HG02763 (cell line): ENCODE data around the gene FGF14.

Source experiments
- ATAC-seq: cut with Tn5 transposase; IDR thresholded peaks from one replicate; pipeline ENCODE4 v1.9.1; 2021; ENCODE audit warnings: mild to moderate bottlenecking, moderate library complexity; ENCODE audit not compliant: unreplicated experiment

The FGF14 gene

DNA sequence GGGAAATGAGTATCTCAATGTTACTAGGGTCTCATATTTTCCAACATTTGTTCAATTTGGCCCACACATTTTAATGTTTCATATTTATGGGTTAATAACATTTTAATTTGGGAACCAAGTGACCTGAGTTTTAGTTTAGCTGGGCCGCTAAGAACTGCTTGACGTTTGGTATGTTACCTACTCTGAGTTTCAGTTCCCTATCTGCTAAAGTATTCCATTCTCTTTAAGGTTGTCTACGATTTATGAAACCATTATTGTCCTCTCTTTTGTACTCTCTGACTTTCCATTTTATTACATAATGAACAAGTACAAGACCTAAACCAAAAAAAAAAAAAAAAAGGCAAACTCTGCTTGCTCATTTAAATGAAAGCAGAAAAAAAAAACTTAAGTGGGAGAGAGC is 89.9 kb downstream of the FGF14 start:
- ATAC-seq: no peak

DNA sequence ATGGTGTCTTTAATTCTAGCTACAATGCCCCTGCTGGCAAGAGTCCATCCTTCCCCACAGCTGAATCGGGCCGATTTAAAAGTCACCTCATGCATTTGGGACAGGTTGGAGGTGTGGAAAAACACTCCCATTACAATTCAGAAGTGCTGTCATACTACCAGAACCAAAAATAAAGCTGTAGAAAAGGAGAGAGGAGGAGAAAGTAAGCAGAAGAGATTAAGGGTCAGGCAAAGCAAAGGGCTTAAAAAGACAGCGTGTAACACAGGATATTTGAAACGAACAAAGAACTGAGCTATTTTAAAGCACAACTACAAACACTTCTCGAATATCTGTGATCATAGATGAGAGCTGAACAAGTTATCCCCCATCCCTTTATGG is 90.4 kb downstream of the FGF14 start:
- no peak for ATAC-seq

DNA sequence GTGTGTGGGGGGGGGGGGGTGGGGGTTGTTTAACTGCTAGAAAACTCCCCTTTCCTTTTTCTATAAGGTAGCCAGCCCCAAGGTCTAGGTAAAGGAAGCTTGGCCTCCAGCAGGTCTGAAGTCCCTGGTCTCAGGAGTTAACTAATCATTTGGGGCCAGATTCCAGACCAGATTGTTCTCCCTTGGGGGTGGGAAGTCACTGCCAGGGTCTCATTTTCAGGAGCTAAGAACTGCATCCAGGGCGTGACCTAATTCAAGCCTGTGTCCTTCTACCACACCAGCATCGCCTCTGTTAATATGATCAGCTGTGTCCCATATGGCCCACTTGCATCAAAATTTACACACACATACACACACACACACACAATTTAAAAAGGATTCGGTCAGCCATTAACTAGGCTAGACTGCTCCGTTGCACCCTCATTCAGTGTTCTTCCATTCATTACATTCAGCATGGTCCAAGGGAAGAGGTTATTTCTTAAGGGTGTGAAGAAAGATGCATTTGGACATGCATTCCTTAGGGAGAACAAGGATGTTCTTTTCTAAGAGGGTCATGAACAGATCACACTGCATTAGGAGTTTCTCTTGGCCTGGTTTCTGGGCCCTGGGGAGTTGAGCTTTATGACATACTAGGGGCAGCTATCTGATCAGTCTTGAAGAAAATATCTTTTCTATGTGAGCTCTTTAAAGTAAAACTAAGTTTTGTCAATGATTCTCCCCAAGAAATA is 91.0 kb downstream of the FGF14 start:
- no peak for ATAC-seq

DNA sequence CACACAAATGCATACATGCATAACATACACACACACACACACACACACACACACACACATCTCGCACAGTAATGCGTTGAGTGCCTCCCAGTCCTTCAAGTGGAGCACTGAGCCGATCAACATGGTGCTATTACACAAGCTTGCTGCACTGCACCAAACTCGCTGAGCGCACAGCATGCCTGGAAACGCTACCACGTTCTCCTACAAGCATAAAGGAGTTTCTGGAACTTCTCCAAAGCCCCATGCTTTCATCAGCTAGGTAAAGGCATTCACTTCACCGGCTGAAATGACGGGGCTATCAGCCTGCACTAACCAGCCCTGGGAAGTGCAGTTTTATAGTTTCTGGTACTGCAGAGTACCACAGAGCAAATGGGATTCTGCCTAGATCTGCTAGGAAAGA is 92.7 kb downstream of the FGF14 start:
- ATAC-seq: no peak

DNA sequence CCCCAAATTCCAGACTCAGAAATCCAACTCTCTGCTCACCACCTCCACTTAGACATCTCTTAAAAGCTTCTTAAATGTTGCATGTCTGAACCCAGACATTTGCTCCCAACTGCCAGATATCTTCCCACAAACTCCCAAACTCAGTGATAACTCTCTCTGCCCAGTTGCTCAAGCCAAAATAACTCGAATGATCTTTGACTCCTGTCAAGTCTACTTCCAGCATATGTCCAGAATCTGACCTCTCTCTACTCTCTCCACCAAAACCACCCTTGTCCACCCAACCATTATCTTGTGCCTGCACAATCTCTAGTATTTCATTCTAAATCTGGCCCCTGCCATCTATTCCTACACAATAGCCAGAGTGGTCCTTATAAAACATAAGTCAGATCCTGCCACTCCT is 99.3 kb downstream of the FGF14 start:
- ATAC-seq: no peak

DNA sequence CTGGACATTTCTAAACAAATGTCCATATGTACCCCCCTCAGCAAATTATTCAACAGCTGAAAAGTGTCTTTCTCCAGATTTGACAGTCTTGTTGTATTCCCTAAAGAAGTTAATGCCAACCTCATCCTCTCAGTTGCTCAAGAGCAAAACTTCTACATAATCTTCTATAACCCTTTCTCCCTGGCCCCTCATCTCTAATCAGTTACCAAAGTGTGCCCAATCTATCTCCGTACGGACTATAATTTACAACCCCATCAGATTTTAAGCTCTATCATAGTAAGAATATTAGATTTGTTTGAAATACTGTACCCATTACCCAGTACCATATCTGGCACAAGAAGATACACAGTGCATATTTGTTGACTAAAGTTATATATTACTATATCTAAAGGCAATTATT is 101.5 kb downstream of the FGF14 start:
- ATAC-seq: no peak

DNA sequence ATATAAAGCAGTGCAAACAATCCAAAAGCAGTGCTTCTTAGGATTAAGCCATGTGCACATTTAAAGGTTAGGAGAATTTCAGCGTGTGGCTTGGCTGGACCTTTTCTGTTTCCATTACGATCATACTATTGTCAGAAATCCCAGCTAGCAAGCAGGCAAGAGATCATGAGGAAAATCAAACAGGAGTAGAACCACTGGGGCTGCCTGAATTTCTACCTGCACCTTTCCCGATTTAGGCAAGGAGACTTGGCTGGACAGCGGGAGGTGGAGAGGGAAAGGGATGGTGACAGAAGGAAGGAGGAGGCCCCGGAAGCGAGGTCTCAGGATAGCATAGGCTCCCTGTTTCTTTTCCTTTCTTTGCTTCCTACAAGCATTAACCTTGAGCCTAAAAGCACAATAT is 102.5 kb downstream of the FGF14 start:
- ATAC-seq: no peak

DNA sequence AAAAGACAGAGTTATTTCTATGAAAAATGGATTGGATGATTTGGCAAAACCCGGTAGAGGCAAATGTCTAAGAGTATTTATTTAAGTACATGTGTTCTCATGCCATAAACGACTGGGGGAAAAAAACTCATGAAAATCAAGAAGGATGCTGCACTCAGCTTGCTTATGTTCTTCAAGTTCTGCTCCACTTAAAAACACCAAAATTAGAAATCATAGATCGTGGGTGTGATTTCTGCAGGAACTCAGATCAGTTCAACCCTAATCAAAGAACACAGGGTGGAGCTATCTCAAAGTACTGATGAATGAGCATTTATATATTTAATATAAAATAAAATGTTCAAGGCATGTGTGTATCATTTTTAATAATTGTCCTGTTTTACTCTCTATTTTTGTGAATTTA is 103.8 kb downstream of the FGF14 start:
- ATAC-seq: no peak

DNA sequence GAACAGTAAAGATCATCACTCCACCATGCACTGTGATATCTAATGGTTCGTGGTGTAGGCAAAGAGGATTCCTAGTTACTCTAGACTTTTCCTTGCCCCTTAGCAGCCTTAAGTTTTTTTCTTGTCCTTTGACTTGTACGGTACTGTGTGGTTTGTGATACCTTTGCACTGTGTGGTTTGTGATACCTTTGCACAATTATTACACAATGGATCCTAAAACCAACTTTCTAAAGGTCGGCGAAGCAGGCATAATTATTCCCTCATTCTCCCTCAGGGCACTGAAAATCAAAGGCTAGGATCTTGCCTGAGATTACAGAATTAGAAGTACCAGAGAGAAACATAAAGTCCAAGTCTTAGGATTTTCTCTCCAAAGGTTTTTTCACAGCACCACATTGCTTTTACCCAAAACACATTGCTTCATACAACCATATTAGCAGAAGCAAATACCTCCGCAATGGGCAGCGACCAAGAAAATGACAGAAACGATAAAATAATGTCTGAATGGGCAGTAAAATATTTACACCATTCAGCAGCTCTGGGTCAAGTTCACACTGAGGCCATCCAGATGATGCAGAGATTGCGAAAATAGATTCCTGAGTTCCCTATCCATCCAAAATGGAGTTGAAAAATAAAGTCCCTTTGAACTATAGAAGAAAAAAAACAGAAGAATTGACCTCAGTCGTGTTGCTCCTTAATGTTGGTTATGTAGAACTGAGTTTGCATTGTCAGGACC is 106.4 kb downstream of the FGF14 start:
- no peak for ATAC-seq

DNA sequence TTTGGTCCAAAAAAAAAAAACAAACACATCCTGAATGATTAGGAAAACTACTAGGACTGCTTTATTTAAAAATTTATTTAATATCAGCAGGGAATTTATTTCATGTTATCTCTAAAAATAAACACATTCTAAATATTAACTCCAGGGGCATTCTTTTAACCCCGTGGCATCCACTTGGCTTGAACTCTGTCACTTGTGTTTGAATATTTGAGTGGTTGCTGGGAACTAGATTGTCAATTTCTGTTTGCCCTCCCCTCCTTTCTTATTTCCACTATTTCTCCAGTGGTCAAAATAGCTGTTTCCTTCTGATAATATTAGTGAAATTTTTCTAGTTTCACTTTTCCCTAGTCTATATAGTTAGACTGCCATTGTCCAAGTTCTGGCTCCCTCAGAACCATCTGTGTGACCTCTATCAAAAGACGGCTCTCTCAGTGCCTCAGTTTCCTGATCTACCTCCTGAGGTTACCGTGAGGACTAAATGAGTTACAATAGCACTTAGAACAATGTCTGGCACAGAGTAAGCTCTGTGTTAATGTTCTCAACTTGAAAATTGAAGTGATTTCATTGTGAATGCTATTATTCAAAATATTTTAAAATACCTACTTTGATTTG is 107.3 kb downstream of the FGF14 start:
- ATAC-seq: no peak

DNA sequence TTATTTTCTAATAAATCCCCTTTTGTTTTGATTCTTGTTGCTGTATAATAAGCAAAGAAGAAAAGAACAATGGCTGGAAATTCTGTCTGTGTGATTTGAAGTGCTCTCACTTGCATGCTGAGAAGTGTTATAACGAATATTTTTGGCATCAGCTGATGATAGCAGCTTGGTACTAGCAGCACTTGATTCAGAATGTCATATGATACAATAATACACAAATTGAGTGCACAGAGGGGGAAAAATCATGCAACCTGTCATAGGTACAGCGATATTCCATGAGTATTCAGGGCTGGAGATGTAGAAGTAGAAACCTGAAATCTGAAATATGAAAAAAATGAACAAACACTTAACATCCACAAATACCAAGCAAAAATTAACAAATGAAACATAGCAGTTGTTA is 108.1 kb downstream of the FGF14 start:
- no peak for ATAC-seq

DNA sequence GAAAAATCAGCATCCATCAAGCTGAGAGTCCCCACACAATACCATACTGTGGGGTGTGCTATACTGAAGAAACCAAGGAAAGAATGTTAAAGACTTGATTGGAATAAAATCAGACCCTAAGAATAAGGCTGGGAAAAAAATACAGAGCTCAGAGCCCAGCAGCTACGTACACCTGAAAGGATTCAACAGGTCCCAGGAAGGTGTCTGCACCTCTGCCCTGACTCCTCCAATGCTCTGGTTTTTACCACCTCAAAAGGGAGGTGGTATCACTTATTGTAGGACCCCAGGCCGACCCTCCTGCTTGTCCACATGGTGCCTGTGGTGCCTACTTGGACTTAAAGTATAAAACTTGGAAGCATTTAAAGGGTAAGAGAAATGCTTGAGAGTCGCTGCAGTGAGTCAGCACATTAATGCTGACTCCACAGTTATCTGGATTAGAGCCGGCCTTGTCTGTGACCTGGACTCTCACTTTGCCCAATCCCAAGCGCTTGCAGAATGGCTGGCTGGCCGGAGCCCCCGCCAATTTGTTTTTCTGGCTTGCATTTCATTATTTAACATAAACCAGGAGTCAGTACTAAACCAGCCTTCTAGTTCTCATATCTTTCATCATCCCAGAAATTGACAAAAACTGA is 110.1 kb downstream of the FGF14 start:
- ATAC-seq: no peak

DNA sequence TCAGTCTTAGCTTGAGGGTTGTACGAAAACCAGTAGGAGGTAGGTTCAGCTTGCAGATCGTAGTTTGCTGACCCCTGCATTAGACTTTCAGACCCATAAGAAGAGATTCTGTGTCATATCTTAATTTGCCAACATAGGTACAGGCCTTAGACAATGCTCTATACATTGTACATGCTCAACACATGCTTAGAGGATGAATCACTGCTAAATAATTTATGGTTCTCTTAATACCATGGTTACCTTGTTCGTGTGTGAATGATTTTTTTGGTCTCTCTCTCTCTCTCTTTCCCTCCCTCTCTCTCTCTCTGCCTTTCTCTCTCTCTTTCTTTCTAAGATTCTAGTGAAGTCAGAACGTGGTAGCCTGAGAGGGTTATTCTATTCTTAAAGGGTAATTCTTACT is 112.2 kb downstream of the FGF14 start:
- no peak for ATAC-seq

DNA sequence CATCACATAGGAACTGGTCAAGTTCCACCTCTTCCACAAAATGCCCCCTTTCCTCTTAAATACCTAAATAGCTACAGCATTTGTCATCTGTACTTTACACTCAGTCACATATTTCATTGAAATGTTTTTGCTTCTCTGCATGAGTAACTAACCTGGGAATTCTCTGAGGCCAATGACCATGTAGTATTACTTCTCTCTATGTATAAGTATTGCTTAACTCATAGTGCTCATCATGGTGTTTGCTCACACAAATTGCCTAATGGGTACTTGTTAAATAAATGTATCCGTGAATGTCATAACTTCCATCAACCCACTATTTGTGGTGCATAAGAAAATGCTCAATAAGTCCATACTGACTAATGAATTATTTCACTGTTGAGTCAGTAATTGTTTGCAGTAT is 115.5 kb downstream of the FGF14 start:
- ATAC-seq: no peak

DNA sequence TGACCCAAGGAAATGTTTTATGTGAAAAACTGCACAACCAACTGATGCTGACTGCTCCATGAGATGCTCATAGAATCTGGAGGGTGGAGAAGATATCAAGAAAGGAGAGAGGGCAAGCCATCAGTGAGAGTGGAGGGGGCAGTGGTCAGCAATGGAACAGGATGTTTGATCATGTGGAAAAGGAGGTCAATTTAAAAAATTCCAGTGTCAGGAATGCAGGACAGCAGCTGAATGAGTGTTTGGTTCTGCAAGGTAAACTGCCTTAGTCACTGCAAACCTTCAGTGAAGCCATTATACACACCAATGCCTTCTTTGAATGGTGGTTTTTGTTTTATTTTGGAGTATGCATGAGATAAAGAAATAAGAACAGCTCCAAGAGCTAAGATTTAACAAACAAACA is 121.5 kb downstream of the FGF14 start:
- no peak for ATAC-seq

DNA sequence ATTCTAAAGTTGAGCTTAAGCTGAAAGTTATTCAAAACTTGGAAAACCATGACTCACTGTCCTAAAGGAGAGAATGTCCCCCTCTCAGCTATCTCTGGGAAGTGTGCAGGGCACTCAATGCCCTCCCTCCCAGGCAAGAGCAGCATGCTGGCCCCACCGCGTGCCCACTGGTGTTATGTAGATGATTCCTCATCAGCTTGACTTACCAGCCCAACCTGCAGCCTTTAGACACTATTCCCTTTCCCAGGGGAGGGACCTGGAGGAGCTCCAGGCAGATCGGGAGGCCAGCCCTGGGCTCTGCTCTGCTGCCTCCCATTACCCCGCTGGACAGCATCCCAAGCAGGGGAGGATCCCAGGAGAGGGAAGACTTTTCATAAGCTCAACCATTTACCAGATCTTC is 124.6 kb downstream of the FGF14 start:
- no peak for ATAC-seq

DNA sequence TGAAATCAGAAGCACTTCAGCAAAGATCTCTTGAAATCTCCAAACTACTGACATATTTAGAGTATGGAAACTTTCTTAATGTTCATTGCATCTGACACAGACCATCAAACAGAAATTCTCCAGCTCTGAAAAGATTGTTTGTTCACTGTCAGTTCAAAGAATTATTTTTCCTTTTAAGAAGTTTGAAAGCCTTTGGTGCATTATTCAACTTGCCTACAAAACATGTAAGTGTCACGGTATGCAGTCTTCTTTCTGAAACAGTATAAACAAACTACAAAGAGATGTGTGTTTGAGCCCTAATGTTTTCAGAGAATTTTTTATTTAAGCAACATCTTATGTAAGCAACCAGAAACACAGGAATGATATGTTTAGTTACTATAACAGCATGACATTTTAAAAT is 125.4 kb downstream of the FGF14 start:
- no peak for ATAC-seq

DNA sequence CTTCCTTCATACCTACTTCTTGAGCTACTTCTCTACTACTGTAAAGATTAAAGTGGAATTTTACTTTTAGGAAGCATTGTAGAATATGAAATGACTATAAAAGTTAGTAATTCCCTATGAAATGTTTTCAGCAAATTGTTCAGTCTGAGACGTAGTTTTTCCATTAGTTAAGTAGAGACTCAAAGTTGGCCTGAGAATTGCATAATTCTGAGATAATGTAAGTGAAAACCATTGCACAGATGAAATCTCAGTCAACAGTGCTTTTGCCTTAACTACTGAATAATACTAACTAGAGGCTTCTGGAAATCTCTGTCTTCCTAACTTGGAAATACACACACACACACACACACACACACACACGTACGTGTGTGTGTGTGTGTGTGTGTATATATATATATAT is 125.9 kb downstream of the FGF14 start:
- no peak for ATAC-seq

DNA sequence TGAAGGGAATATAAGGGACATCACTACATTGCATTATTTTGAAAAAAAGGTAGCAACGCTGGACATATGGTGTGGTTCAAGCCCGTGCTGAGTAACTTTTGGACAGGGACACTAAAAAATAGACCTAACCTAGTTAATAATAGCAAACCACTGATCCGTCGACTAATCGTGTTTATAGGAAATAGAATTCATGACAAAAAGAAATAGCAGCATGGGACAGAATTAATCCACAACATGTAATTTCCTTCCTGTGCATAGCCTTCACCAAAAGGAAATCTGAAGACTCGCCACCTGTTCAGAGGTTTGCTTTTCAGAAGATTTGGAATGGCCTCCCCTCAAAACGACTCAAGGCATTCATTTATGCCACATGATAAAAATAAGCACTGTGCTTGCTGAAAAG is 128.7 kb downstream of the FGF14 start:
- no peak for ATAC-seq

DNA sequence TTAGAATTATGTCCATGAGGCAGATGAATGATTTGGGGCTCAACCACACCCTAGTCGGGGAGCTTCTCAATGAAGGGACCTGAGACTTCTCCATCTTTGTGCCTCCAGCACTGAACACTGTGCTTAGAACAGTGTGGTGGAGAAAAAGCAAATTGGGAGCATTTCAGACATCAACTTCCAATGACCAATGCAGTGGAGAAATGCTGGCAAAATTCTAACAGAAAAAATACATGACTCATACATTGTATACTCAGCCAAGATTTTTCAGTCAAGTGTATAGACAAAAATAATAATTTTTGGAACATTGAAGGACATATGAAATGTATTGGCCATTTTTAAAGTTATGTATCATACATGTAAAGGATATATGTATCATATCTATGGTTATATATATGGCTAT is 134.7 kb downstream of the FGF14 start:
- ATAC-seq: no peak

DNA sequence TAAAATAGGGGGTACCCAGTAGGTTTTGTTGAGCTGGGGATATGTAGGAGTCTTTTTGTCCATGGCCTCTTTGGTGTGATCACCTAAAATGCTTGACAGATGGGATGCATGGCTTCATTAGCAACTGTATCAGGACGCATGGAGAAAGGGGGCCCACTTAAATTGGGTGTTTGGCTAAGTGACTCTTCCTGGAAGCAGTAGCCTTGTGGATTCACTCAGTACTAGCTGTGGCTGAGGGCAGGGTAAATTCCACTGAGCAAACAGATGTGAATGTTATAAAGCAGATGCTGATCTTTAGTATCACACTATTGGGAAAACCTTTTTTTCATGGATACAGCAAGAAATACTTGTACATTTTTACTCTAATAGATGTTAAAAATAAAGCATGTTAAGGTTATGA is 140.0 kb downstream of the FGF14 start:
- ATAC-seq: no peak

DNA sequence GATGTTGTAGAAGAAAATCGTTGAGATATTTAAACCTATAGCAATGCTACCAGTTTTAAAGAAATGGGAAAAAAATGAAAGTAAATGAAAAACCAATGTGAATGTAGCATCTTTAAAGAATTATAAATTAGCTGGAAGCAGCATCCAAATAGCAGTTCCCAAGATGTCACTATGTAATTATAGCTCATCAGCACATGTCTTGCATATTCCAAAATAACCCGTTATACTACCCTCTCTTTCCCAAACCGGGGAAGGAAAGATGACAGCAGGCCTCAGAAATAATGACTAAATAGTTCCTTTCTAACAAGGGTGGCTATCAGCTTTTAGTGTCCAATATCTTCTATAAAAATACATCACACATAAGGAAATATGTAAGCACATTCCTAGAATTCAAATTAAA is 140.5 kb downstream of the FGF14 start:
- ATAC-seq: no peak
